ENCODE data around the gene RBM33.

- no peak for TF ChIP-seq TP53 (CRISPR knock-in tag; IDR thresholded peaks at IDR 0.05)
- TF ChIP-seq ZNF281 (CRISPR knock-in tag; IDR thresholded peaks at IDR 0.05), result no peak
- no peak; the same call in 1 of the 2 replicates for TF ChIP-seq CTCF (IDR thresholded peaks at IDR 0.05)
- no peak for TF ChIP-seq FOXP1 (CRISPR knock-in tag; IDR thresholded peaks at IDR 0.05; ENCODE audit: borderline replicate concordance)
- no peak for TF ChIP-seq JAZF1 (CRISPR knock-in tag; IDR thresholded peaks at IDR 0.05)
- TF ChIP-seq, protein P1, sequence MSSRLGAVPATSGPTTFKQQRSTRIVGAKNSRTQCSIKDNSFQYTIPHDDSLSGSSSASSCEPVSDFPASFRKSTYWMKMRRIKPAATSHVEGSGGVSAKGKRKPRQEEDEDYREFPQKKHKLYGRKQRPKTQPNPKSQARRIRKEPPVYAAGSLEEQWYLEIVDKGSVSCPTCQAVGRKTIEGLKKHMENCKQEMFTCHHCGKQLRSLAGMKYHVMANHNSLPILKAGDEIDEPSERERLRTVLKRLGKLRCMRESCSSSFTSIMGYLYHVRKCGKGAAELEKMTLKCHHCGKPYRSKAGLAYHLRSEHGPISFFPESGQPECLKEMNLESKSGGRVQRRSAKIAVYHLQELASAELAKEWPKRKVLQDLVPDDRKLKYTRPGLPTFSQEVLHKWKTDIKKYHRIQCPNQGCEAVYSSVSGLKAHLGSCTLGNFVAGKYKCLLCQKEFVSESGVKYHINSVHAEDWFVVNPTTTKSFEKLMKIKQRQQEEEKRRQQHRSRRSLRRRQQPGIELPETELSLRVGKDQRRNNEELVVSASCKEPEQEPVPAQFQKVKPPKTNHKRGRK (CRISPR knock-in tag; IDR thresholded peaks at IDR 0.05; ENCODE audit: borderline replicate concordance), result no peak
- no peak for TF ChIP-seq ZNF138 (CRISPR knock-in tag; conservative IDR thresholded peaks at IDR 0.05)
- no peak for TF ChIP-seq ZNF121 (CRISPR knock-in tag; IDR thresholded peaks at IDR 0.05)
Observed at GRCh38 chr7:155797262-155798250, 153.1 kb downstream of the RBM33 start.

Data from WTC11 (cell line).